ENCODE data around the gene ARHGEF3. TPM values are rescaled to one million over a fixed set of nuclear protein-coding genes. Genes with fewer than 3 reads are reported as not detected.

Gene ARHGEF3
- total RNA-seq, 1 donor from 2014 or later: 17.4 TPM

DNA sequence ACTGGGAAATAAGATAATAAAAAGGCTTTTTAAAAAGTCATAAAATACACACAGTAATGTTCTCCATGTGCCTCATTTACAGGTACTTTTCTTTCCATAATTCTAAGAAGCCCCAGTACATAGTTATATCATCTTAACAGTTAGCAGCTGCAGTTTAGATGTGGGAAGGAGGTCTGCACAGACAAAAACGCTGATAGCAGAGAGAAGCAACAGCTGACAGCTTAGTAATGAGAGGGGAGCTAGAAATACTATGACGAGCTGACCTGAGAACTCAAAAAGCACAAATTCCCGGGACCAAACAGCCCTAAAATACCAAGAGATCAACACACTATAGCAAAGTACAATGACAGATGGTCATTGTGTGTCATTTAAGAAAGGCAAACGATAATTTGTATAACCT is 36.7 kb upstream of the ARHGEF3 start:
- intact Hi-C loops (cut with DNase I): no loop called here
- no peak for TF ChIP-seq POLR2AphosphoS5 (IDR thresholded peaks at IDR 0.05; ENCODE audit: insufficient read depth in 1 of 2, low read depth in 1 of 2)
- TF ChIP-seq, protein P1, sequence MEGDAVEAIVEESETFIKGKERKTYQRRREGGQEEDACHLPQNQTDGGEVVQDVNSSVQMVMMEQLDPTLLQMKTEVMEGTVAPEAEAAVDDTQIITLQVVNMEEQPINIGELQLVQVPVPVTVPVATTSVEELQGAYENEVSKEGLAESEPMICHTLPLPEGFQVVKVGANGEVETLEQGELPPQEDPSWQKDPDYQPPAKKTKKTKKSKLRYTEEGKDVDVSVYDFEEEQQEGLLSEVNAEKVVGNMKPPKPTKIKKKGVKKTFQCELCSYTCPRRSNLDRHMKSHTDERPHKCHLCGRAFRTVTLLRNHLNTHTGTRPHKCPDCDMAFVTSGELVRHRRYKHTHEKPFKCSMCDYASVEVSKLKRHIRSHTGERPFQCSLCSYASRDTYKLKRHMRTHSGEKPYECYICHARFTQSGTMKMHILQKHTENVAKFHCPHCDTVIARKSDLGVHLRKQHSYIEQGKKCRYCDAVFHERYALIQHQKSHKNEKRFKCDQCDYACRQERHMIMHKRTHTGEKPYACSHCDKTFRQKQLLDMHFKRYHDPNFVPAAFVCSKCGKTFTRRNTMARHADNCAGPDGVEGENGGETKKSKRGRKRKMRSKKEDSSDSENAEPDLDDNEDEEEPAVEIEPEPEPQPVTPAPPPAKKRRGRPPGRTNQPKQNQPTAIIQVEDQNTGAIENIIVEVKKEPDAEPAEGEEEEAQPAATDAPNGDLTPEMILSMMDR (IDR thresholded peaks at IDR 0.05): no peak
- TF ChIP-seq POLR2A (IDR thresholded peaks at IDR 0.05): no peak
- H3K4me1 ChIP-seq: no peaks in the 10 kb centered on the region
- H3K27ac ChIP-seq: no peak overlapping the region
- H3K27me3 ChIP-seq: no peaks in the 10 kb centered on the region
- no peak overlapping the region for H3K4me3 ChIP-seq
- DNase-seq (ENCODE audit: extremely low spot score in 2 of 2): no peak
- H3K36me3 ChIP-seq: no peaks in the 10 kb centered on the region
- no peaks in the 10 kb centered on the region for H3K9me3 ChIP-seq

DNA sequence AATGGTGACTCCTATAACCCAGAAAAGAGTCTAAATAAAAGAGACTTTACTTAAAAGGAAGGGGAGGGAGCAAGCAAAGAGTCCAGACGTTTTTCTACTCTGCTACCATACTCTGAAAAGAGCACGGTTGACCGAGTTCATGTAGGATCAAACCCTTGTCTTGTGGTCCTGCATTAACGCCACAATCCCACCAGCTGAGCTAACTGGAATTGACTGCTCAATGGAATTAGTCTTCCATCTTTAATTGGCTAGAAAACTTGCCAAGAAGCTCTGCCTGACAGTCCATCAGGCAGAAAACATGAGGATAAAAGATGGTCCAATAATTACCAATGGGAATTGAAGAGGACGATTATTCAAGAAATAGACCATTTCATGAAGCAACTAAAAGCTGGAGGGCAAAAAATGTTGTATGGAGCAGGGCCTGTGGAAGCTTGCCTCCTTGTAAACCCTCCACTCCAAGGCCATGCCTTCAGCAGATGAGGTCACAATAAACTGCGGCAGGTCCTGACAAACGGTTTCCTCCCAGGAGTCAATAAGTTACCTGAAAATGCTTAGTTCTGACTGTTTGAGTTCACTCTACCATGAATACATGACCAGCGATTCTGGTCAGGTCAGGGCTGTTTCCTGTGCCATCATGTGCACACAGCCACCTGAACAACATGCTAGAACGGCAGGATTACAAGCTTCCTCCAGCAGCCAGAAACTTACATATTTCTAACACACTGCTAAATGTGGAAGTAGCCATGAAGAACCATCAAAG is 35.6 kb upstream of the ARHGEF3 start:
- Histone ChIP-seq H3K27ac (no peak overlapping the region), H3K36me3 (no peaks in the 10 kb centered on the region), H3K4me3 (no peak overlapping the region), H3K27me3 (no peaks in the 10 kb centered on the region), H3K9me3 (no peaks in the 10 kb centered on the region), H3K4me1 (no peaks in the 10 kb centered on the region)
- TF ChIP-seq POLR2A (IDR thresholded peaks at IDR 0.05): no peak
- TF ChIP-seq, protein P1 (IDR thresholded peaks at IDR 0.05): no peak
- TF ChIP-seq POLR2AphosphoS5 (IDR thresholded peaks at IDR 0.05; ENCODE audit: insufficient read depth in 1 of 2, low read depth in 1 of 2): no peak
- intact Hi-C loops (cut with DNase I): no loop called here
- no peak for DNase-seq (ENCODE audit: extremely low spot score in 2 of 2)

DNA sequence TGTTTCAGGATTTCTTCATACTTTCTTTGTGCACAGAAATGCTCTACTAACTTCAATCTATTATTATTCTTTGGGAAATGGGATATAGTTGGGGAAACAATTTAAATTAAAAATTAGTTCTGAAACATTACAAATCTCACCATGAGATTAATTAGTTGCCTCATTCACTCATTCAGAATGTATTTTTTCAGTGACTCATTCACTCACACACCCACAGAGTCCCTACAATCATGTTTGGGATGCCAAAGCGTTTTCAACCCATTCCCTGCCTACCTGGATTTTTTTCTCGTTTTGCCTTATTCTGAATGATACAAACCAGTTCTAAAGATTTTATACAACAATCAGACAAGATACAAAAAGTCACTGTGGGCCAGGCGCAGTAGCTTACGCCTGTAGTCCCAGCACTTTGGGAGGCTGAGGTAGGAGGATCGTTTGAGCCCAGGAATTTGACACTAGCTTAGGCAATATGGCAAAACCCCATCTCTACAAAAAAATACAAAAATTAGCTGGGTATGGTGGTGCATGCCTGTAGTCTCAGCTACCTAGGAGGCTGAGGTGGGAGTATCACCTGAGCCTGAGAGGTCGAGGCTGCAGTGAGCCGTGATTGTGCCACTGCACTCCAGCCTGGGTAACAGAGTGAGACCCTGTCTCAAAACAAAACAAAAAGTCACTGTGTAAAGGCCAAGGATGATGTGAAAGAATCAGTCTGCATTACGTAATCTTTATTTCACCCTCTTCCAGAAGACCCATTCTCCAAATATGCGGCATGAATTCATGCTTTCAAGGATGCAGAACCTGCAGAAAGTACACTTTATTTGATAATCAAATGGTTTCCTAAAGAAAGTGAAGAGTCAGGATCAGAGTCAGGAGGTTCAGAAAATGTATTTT is 34.8 kb upstream of the ARHGEF3 start:
- DNase-seq (ENCODE audit: extremely low spot score in 2 of 2): no peak
- Histone ChIP-seq H3K4me3 (no peak overlapping the region), H3K27me3 (no peaks in the 10 kb centered on the region), H3K9me3 (no peaks in the 10 kb centered on the region), H3K36me3 (no peaks in the 10 kb centered on the region), H3K27ac (no peak overlapping the region), H3K4me1 (no peaks in the 10 kb centered on the region)
- intact Hi-C loops (cut with DNase I): no loop called here
- no peak for TF ChIP-seq POLR2AphosphoS5 (IDR thresholded peaks at IDR 0.05; ENCODE audit: insufficient read depth in 1 of 2, low read depth in 1 of 2)
- TF ChIP-seq, protein P1 (IDR thresholded peaks at IDR 0.05): no peak
- TF ChIP-seq POLR2A (IDR thresholded peaks at IDR 0.05): no peak

DNA sequence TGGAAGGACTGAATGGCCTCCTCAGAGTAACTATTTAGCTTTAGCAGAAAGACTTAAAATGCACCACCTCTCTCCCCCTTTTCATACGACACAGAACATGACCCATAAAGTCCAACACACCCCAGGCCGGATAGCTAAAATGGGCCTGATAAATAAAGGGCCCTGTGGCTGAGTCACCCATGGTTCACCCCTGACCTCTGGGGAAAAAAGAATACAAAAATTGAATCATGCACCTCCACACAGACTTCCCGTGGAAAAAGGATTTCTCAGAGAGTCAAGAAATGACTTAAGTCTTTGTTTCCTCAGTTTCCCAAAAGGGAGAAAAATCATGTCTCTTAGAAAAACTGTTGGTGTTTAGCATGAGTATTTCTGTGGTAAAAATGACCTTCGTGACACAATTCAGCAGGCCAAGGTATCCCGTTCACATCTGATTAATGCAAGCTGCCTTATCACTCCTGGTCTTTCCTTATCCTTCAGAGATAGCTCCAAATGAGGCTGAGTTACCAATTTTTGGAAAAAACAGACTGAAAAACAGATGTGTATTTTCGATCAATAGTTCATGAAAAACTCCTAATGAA is 34.0 kb upstream of the ARHGEF3 start:
- TF ChIP-seq POLR2A (IDR thresholded peaks at IDR 0.05): no peak
- TF ChIP-seq, protein P1 (IDR thresholded peaks at IDR 0.05): no peak
- TF ChIP-seq POLR2AphosphoS5 (IDR thresholded peaks at IDR 0.05; ENCODE audit: insufficient read depth in 1 of 2, low read depth in 1 of 2): no peak
- no peaks in the 10 kb centered on the region for H3K36me3 ChIP-seq
- no peak for DNase-seq (ENCODE audit: extremely low spot score in 2 of 2)
- H3K27ac ChIP-seq: no peak overlapping the region
- H3K4me3 ChIP-seq: no peak overlapping the region
- no peaks in the 10 kb centered on the region for H3K27me3 ChIP-seq
- H3K4me1 ChIP-seq: no peaks in the 10 kb centered on the region
- H3K9me3 ChIP-seq: no peaks in the 10 kb centered on the region
- intact Hi-C loops (cut with DNase I): no loop called here
